H1 (cell line): ENCODE measurements around the gene LARP4B. TPM values are rescaled to one million over a fixed set of nuclear protein-coding genes. Genes with fewer than 3 reads are reported as not detected.

Source experiments
- CTCF ChIA-PET: fragments of 300-600 bp; sonication (Branson Sonifier 250); formaldehyde crosslinking; loops from one replicate; lab custom pipeline; 2021; ENCODE audit not compliant: partially characterized antibody; lab: Charles Lee
- POLR2A ChIA-PET: fragments of 300-600 bp; sonication (Branson Sonifier 250); formaldehyde crosslinking; loops from one replicate; lab custom pipeline; 2021; ENCODE audit warnings: inconsistent platforms; ENCODE audit not compliant: partially characterized antibody; lab: Charles Lee
- DNase-seq, 2 experiments: peaks; one replicate each; pipeline versions ENCODE4 v3.0.0 to v3.0.0-alpha.2; 2010 to 2022; ENCODE audit warnings: low spot score in 2 of 2, low read depth in 1 of 2, mixed read lengths in 1 of 2
- FAIRE-seq: peaks from 2 replicates; lab custom pipeline; 2011; peaks lifted over from hg19 to GRCh38; lab: Jason Lieb, UNC
- H2AFZ ChIP-seq: 2 replicates; pipeline ENCODE4 v1.8.1; 2012; ENCODE audit warnings: low read length, inconsistent platforms
- H2AK5ac ChIP-seq: 2 replicates; pipeline ENCODE4 v1.6.1; 2013; ENCODE audit warnings: low read depth, low read length
- H2BK120ac ChIP-seq: replicated peaks from 2 replicates; pipeline ENCODE3; 2013; ENCODE audit warnings: low read depth, low read length, inconsistent platforms
- H2BK12ac ChIP-seq: 2 replicates; pipeline ENCODE4 v1.6.1; 2013; ENCODE audit warnings: low read depth, low read length
- H2BK15ac ChIP-seq: 2 replicates; pipeline ENCODE4 v1.6.1; 2013; ENCODE audit warnings: low read length
- H2BK20ac ChIP-seq: 2 replicates; pipeline ENCODE4 v1.6.1; 2013; ENCODE audit warnings: low read length
- H2BK5ac ChIP-seq: 2 replicates; pipeline ENCODE4 v1.6.1; 2013; ENCODE audit warnings: low read depth, low read length
- H3K14ac ChIP-seq: 2 replicates; pipeline ENCODE4 v1.6.1; 2013; ENCODE audit warnings: inconsistent platforms; ENCODE audit not compliant: insufficient read length
- H3K18ac ChIP-seq: 2 replicates; pipeline ENCODE4 v1.6.1; 2013; ENCODE audit warnings: low read length; ENCODE audit errors: extremely low read depth
- H3K23ac ChIP-seq: 2 replicates; pipeline ENCODE4 v1.6.1; 2013; ENCODE audit warnings: inconsistent platforms; ENCODE audit not compliant: insufficient read length
- H3K23me2 ChIP-seq: 2 replicates; pipeline ENCODE4 v1.6.1; 2013; ENCODE audit warnings: low read depth, low read length
- H3K27ac ChIP-seq: 2 replicates; pipeline ENCODE4 v1.6.1; 2011; ENCODE audit warnings: low read depth, low read length, inconsistent platforms
- H3K27me3 ChIP-seq, 4 experiments: replicated peaks in 1 of 4; 1 replicate in 1 of 4; 2 replicates in 3 of 4; pipeline versions ENCODE4 v1.6.1 to v1.8.1; 2011 to 2013; ENCODE audit warnings: low read length in 3 of 4, mild to moderate bottlenecking in 3 of 4, inconsistent platforms in 2 of 4, mixed read lengths in 2 of 4, moderate library complexity in 1 of 4; ENCODE audit not compliant: control insufficient read depth in 3 of 4, insufficient read depth in 3 of 4; ENCODE audit errors: extremely low read depth in 1 of 4
- H3K36me3 ChIP-seq, 4 experiments: 2 replicates each; pipeline versions ENCODE4 v1.6.1 to v1.8.1; 2011 to 2013; ENCODE audit warnings: mild to moderate bottlenecking in 4 of 4, low read length in 3 of 4, moderate library complexity in 2 of 4, control low read depth in 1 of 4, inconsistent platforms in 1 of 4; ENCODE audit not compliant: insufficient read depth in 4 of 4, control insufficient read depth in 2 of 4
- H3K4ac ChIP-seq: replicated peaks from 2 replicates; pipeline ENCODE3; 2013; ENCODE audit warnings: low read length, low read depth, mixed read lengths, inconsistent platforms; ENCODE audit not compliant: insufficient read length
- H3K4me1 ChIP-seq, 4 experiments: replicated peaks in 1 of 4; 1 replicate in 1 of 4; 2 replicates in 3 of 4; pipeline versions ENCODE4 v1.6.1 to v1.8.1; 2011 to 2013; ENCODE audit warnings: low read length in 3 of 4, inconsistent platforms in 2 of 4, mixed read lengths in 1 of 4; ENCODE audit not compliant: insufficient read depth in 4 of 4, control insufficient read depth in 3 of 4
- H3K4me2 ChIP-seq, 2 experiments: 2 replicates each; pipeline versions ENCODE4 v1.6.1 to v1.8.1; 2011 to 2013; ENCODE audit warnings: low read depth in 2 of 2, low read length in 2 of 2, control low read depth in 1 of 2, inconsistent platforms in 1 of 2, mild to moderate bottlenecking in 1 of 2; ENCODE audit not compliant: insufficient read depth in 1 of 2
- H3K4me3 ChIP-seq, 4 experiments: fragments of 200-600, 300-600 bp in 1 of 4; sonication (generic), shearing (Covaris generic), sonication (Bioruptor Twin) in 1 of 4; 2 replicates each; pipeline versions ENCODE4 v1.5.1 to v1.8.1; 2011 to 2016; ENCODE audit warnings: low read length in 4 of 4, low read depth in 3 of 4, control low read depth in 2 of 4, inconsistent platforms in 2 of 4, mild to moderate bottlenecking in 2 of 4, mixed read lengths in 1 of 4, moderate library complexity in 1 of 4; ENCODE audit not compliant: insufficient read depth in 2 of 4; ENCODE audit errors: extremely low read depth in 1 of 4
- H3K56ac ChIP-seq: replicated peaks from 2 replicates; pipeline ENCODE3; 2013; ENCODE audit warnings: low read depth, mild to moderate bottlenecking, mixed read lengths, low read length, inconsistent platforms; ENCODE audit not compliant: insufficient read length
- H3K79me1 ChIP-seq: 2 replicates; pipeline ENCODE4 v1.6.1; 2013; ENCODE audit warnings: low read depth, low read length, control low read depth
- H3K79me2 ChIP-seq, 2 experiments: 2 replicates each; pipeline versions ENCODE4 v1.6.1 to v1.8.1; 2012 to 2013; ENCODE audit warnings: low read length in 2 of 2, mild to moderate bottlenecking in 2 of 2, inconsistent platforms in 1 of 2; ENCODE audit not compliant: insufficient read depth in 2 of 2, control insufficient read depth in 1 of 2
- H3K9ac ChIP-seq, 4 experiments: replicated peaks in 1 of 4; 1 replicate in 1 of 4; 2 replicates in 3 of 4; pipeline versions ENCODE4 v1.6.1 to v1.8.1; 2011 to 2013; ENCODE audit warnings: low read depth in 3 of 4, low read length in 3 of 4, control low read depth in 2 of 4, mild to moderate bottlenecking in 2 of 4, moderate library complexity in 2 of 4, inconsistent platforms in 1 of 4; ENCODE audit errors: extremely low read depth in 1 of 4
- H3K9me3 ChIP-seq, 2 experiments: 2 replicates each; pipeline versions ENCODE4 v1.6.1 to v1.8.1; 2012 to 2013; ENCODE audit warnings: mild to moderate bottlenecking in 2 of 2, moderate library complexity in 2 of 2, control low read depth in 1 of 2, inconsistent platforms in 1 of 2, low read depth in 1 of 2, low read length in 1 of 2, mixed read lengths in 1 of 2; ENCODE audit not compliant: insufficient read depth in 2 of 2
- H4K20me1 ChIP-seq, 2 experiments: replicated peaks in 1 of 2; 2 replicates each; pipeline versions ENCODE3 to v1.8.1; 2011 to 2013; ENCODE audit warnings: inconsistent platforms in 2 of 2, low read length in 2 of 2, mild to moderate bottlenecking in 1 of 2; ENCODE audit not compliant: insufficient read depth in 2 of 2, control insufficient read depth in 1 of 2
- H4K5ac ChIP-seq: 2 replicates; pipeline ENCODE4 v1.6.1; 2013; ENCODE audit warnings: low read length, low read depth, mixed read lengths, inconsistent platforms; ENCODE audit not compliant: insufficient read length
- H4K8ac ChIP-seq: 2 replicates; pipeline ENCODE4 v1.8.0; 2013; ENCODE audit warnings: mild to moderate bottlenecking, moderate library complexity, low read length, inconsistent platforms; ENCODE audit not compliant: insufficient read depth; ENCODE audit errors: extremely low read depth
- H4K91ac ChIP-seq: replicated peaks from 2 replicates; pipeline ENCODE3; 2013; ENCODE audit warnings: low read length, mixed read lengths, inconsistent platforms; ENCODE audit not compliant: insufficient read length
- ATF3 ChIP-seq: IDR thresholded peaks from 2 replicates; pipeline ENCODE4 v1.6.1; 2011; ENCODE audit warnings: low read depth, mild to moderate bottlenecking, low read length; ENCODE audit not compliant: insufficient read depth
- CHD2 ChIP-seq: IDR thresholded peaks from 2 replicates; pipeline ENCODE4 v1.6.1; 2012; ENCODE audit warnings: low read length, improper control_type of control experiment
- CREB1 ChIP-seq: IDR thresholded peaks from 2 replicates; pipeline ENCODE4 v1.6.1; 2012; ENCODE audit warnings: inconsistent platforms
- GABPA ChIP-seq: IDR thresholded peaks from 2 replicates; pipeline ENCODE4 v1.6.1; 2011; ENCODE audit warnings: mild to moderate bottlenecking, low read length, moderate library complexity, borderline replicate concordance; ENCODE audit not compliant: insufficient read depth
- JUN ChIP-seq: IDR thresholded peaks from 2 replicates; pipeline ENCODE4 v1.6.1; 2011; ENCODE audit warnings: low read depth, mild to moderate bottlenecking, improper control_type of control experiment, low read length
- KDM5A ChIP-seq: fragments of 200-600 bp; IDR thresholded peaks from 2 replicates; pipeline ENCODE4 v1.7.1; 2012; ENCODE audit warnings: mild to moderate bottlenecking, low read length, inconsistent platforms, mixed read lengths
- POLR2A ChIP-seq, 2 experiments: IDR thresholded peaks; 1 replicate in 1 of 2; 2 replicates in 1 of 2; pipeline ENCODE4 v1.6.1; 2011; ENCODE audit warnings: low read depth in 2 of 2, low read length in 2 of 2, mild to moderate bottlenecking in 2 of 2; ENCODE audit errors: control extremely low read depth in 1 of 2
- POU5F1 ChIP-seq: IDR thresholded peaks from 2 replicates; pipeline ENCODE4 v1.6.1; 2011; ENCODE audit warnings: low read depth, mild to moderate bottlenecking, low read length, moderate library complexity
- RNF2 ChIP-seq: fragments of 200-900, 300-1000 bp; sonication (generic); IDR thresholded peaks from 2 replicates; pipeline ENCODE4 v1.7.1; 2016; ENCODE audit warnings: borderline replicate concordance, low read depth, mild to moderate bottlenecking, antibody characterized with exemption, low read length; ENCODE audit not compliant: poor library complexity, severe bottlenecking; ENCODE audit errors: missing control alignments
- SAP30 ChIP-seq: fragments of 300-600 bp; sonication (generic); IDR thresholded peaks from 2 replicates; pipeline ENCODE4 v1.7.1; 2012; ENCODE audit warnings: low read length, moderate library complexity, mild to moderate bottlenecking, inconsistent platforms; ENCODE audit not compliant: insufficient read depth, insufficient replicate concordance
- SP1 ChIP-seq: IDR thresholded peaks from 2 replicates; pipeline ENCODE4 v1.6.1; 2011; ENCODE audit warnings: low read depth, low read length
- TBP ChIP-seq: IDR thresholded peaks from 2 replicates; pipeline ENCODE4 v1.6.1; 2011; ENCODE audit warnings: low read depth, low read length, improper control_type of control experiment
- YY1 ChIP-seq: IDR thresholded peaks from 2 replicates; pipeline ENCODE4 v1.6.1; 2011; ENCODE audit warnings: low read depth, mild to moderate bottlenecking, low read length
- ZNF274 ChIP-seq: IDR thresholded peaks from 2 replicates; pipeline ENCODE4 v1.7.0; 2012; ENCODE audit warnings: low read length, borderline replicate concordance; ENCODE audit errors: extremely low read depth
- WGBS, 2 experiments: shearing (Covaris generic) in 1 of 2; methylation state at CpG; one replicate each; pipeline versions ENCODE4 v1.1.6 to v1.1.7; 2013 to 2015; ENCODE audit warnings: low lambda C conversion rate in 2 of 2, mixed read lengths in 2 of 2, inconsistent platforms in 1 of 2, low coverage in 1 of 2, missing lambda C conversion rate in 1 of 2; ENCODE audit not compliant: insufficient replicate concordance in 2 of 2, insufficient coverage in 1 of 2, insufficient read length in 1 of 2; ENCODE audit errors: extremely low coverage in 1 of 2, missing lambda C conversion rate in 1 of 2; 5-methylcytosine and 5-hydroxymethylcytosine counted together
- polyA plus RNA-seq, 7 experiments: library from polyadenylated mRNA; depleted of rRNA in 3 of 7; stranded (reverse) in 5 of 7; unstranded in 2 of 7; fragments of >200 nt in 5 of 7; fragments of 200-250 nt in 2 of 7; gene quantifications; 1 replicate in 5 of 7; 2 replicates in 1 of 7; 4 replicates in 1 of 7; pipeline versions ENCODE4 v1.2.1 to v1.2.3, GENCODE V29; 2011 to 2013; ENCODE audit warnings: missing spikeins in 2 of 7, mixed read lengths in 2 of 7
- total RNA-seq: library from RNA; stranded (reverse); fragmentation: NEBNext Ultra II Directional; extraction: Animal tissue kit (Norgen Biotek cat#: 25700); gene quantifications from 2 replicates; pipeline ENCODE4 v1.2.1, GENCODE V29; 2021

Gene LARP4B
- total and polyA plus RNA-seq, 2 of the 8 experiments (the other 6 are each of a cell fraction or from before 2014, with no cell fraction given): 20.1 to 78.6 TPM

GRCh38 chr10:866577-866941, 64.9 kb downstream of the LARP4B start:
- Histone ChIP-seq H3K4me3 (no peak overlapping the region), H3K9me3 (no peaks in the 10 kb centered on the region; a peak in 1 of 4 replicates), H2BK5ac (no peak overlapping the region; the same call in 1 of the 2 replicates), H3K79me2 (peaks cover 0 to 45% of the 10 kb centered on the region in 2 experiments; a peak in 2 of 4 replicates), H4K91ac (no peak overlapping the region), H2AFZ (no peak overlapping the region), H3K79me1 (peaks cover 14% of the 10 kb centered on the region), H3K18ac (no peak overlapping the region), H3K27me3 (no peaks in the 10 kb centered on the region), H3K4ac (no peak overlapping the region), H3K27ac (no peak overlapping the region), H3K14ac (no peak overlapping the region), H2BK15ac (no peak overlapping the region), H4K8ac (no peak overlapping the region), H2BK20ac (no peak overlapping the region), H4K5ac (no peak overlapping the region), H3K56ac (no peak overlapping the region), H2BK120ac (no peak overlapping the region), H2BK12ac (no peak overlapping the region), H3K23ac (no peak overlapping the region), H3K9ac (no peak overlapping the region), H2AK5ac (no peak overlapping the region), H4K20me1 (peaks cover 13 to 18% of the 10 kb centered on the region in 2 experiments), H3K4me1 (no peaks in the 10 kb centered on the region), H3K23me2 (no peaks in the 10 kb centered on the region; the same call in 1 of the 2 replicates), H3K36me3 (peaks cover 3 to 21% (median 11%) of the 10 kb centered on the region in 4 experiments; a peak in 7 of 8 replicates), H3K4me2 (no peak overlapping the region)
- DNase-seq (no peak), FAIRE-seq (no peak)
- ChIA-PET POLR2A (interaction anchor here (1.4 kb wide), 1 partner anchor 12 kb away, joined by 3 read pairs; no protein-coding TSS in a partner anchor), CTCF (interaction anchor here (0.6 to 2.5 kb wide), 2 partner anchors 24 to 53 kb away, joined by 3 to 14 read pairs; no protein-coding TSS in a partner anchor)
- 81% methylated on average over 4 of the region's 4 CpGs; no CpG with 5 or more reads in 1 of the 2 experiments for WGBS, 2 experiments
- no peak for TF ChIP-seq SAP30
- TF ChIP-seq GABPA: no peak
- no peak for TF ChIP-seq CREB1
- no peak for TF ChIP-seq CHD2
- TF ChIP-seq POLR2A (IDR thresholded peaks at IDR 0.05; ENCODE audit: control extremely low read depth in 1 of 2, low read depth in 2 of 2, low read length in 2 of 2): no peak
- TF ChIP-seq TBP: no peak
- TF ChIP-seq ATF3: no peak
- no peak for TF ChIP-seq JUN
- TF ChIP-seq YY1: no peak
- no peak for TF ChIP-seq SP1
- no peak for TF ChIP-seq RNF2
- TF ChIP-seq KDM5A: no peak
- no peak for TF ChIP-seq POU5F1
- TF ChIP-seq ZNF274: no peak
